PC-3 (cell line): ENCODE data around the gene ZBTB7A.

Source experiments
- CTCF ChIP-seq: fragments of 300-600 bp; sonication (generic); conservative IDR thresholded peaks from 2 replicates; pipeline ENCODE4 v1.5.1; 2017; ENCODE audit warnings: antibody characterized with exemption, low read depth, mild to moderate bottlenecking, low read length
- EZH2 ChIP-seq: fragments of 300-600 bp; sonication (generic); IDR thresholded peaks from one replicate; pipeline ENCODE4 v1.6.1; 2017; ENCODE audit warnings: antibody characterized with exemption, mild to moderate bottlenecking, low read length; ENCODE audit not compliant: unreplicated experiment

- TF ChIP-seq CTCF, result no peak
- no peak for TF ChIP-seq EZH2
Observed at GRCh38 chr19:4094761-4095487, 28.2 kb upstream of the ZBTB7A start.
